Pancreas (tissue), 10 donors: ENCODE measurements around the gene HACE1. TPM values are rescaled to one million over a fixed set of nuclear protein-coding genes. Genes with fewer than 3 reads are reported as not detected.

Source experiments
- ATAC-seq, 4 donors: fragments of 200-7000 bp; cut with Tn5 transposase; one replicate each; pipeline versions ENCODE4 v1.8.0 to v1.9.1; 2020; ENCODE audit warnings: mild to moderate bottlenecking in 4 of 4, moderate library complexity in 4 of 4
- DNase-seq, 6 donors: peaks; one replicate each; pipeline ENCODE4 v3.0.0-alpha.2; 2020
- FAIRE-seq: peaks from 2 replicates; lab custom pipeline; 2012; peaks lifted over from hg19 to GRCh38; lab: Jason Lieb, UNC
- H3K27ac ChIP-seq, 4 donors: fragments of 200-600 bp; sonication (generic); 1 replicate in 3 of 4; 2 replicates in 1 of 4; pipeline versions ENCODE4 v1.5.0 to v1.8.0; 2020
- H3K27me3 ChIP-seq, 4 donors: fragments of 200-600 bp; one replicate each; pipeline ENCODE4 v1.8.0; 2021
- H3K36me3 ChIP-seq, 3 donors: fragments of 200-600 bp; sonication (generic) in 1 of 3; one replicate each; pipeline versions ENCODE4 v1.5.0 to v1.8.0; 2020 to 2021
- H3K4me1 ChIP-seq, 3 donors: fragments of 200-600 bp; one replicate each; pipeline ENCODE4 v1.8.0; 2021
- H3K4me3 ChIP-seq, 4 donors: fragments of 200-600 bp; sonication (generic) in 2 of 4; one replicate each; pipeline versions ENCODE4 v1.5.0 to v1.8.0; 2020 to 2021
- H3K9me3 ChIP-seq, 4 donors: fragments of 200-600 bp; one replicate each; pipeline ENCODE4 v1.8.0; 2021
- CTCF ChIP-seq, 4 donors: fragments of 200-600 bp; sonication (generic) in 3 of 4; IDR thresholded peaks; one replicate each; pipeline versions ENCODE4 v1.5.0 to v1.8.0; 2021; ENCODE audit warnings: antibody characterized with exemption in 4 of 4
- WGBS, 2 donors: extraction: QIAGEN DNeasy Blood & Tissue Kit; methylation state at CpG; one replicate each; pipeline ENCODE4 v1.1.7; 2013; 5-methylcytosine and 5-hydroxymethylcytosine counted together
- intact Hi-C, 3 donors: fragments of 100-400 bp; cut with DNase I; formaldehyde crosslinking; loops; one replicate each; pipeline versions ENCODE4 v1.11.1 to v1.14.2; 2022
- polyA plus RNA-seq, 2 donors: library from polyadenylated mRNA; stranded (reverse); fragments of 200-250 nt; gene quantifications; one replicate each; pipeline ENCODE4 v1.2.3, GENCODE V29; 2013
- total RNA-seq, 6 donors: library from RNA; stranded (reverse); fragmentation: NEBNext Ultra II Directional in 4 of 6; extraction: Animal tissue kit (Norgen Biotek cat#: 25700) in 4 of 6; gene quantifications; one replicate each; pipeline versions ENCODE4 v1.2.1 to v1.2.4, GENCODE V29; 2021 to 2023
- donor health status: healthy with polysubstance abuse.
- donor health status: DM: no; HTN: no; CAD: no; lungs with moderate emphysema.
- donor health status: DM: no; HTN: no; CAD: no.
- donor health status: control.
- donor health status: control.
- donor health status: Bipolar disorder and iron deficiency.
- donor health status: DM: yes; HTN: yes; CAD: no.
- donor health status: DM: no; HTN: no; CAD: no.
- donor health status: DM: no; HTN: no; CAD: no.
- donor health status: DM: yes; HTN: yes; CAD: no.

Gene HACE1
- total and polyA plus RNA-seq, 8 donors, result 2.8 to 8.5 (median 4.1) TPM

DNA sequence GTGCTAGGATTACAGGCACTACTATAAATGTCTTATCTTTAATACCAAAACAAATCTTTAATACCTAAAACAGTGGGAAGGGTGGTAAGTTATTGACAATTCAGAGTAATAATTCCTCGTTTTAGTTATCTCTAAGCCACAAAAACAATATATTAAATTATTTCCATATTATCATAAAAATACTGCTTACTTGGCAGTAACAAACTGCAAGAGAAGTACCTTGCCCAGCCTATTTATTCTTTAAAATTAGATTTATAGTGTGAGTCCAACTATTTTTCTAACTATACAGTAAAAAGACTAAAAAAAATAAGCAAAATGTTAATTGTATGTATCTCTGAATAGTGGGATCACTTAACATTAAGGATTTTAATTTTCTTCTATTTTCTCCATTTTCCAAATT lies 123.2 kb downstream of the HACE1 start:
- ATAC-seq (no peak), DNase-seq (no peak), FAIRE-seq (no peak)
- H3K9me3 ChIP-seq, result no peaks in the 10 kb centered on the region
- no peak overlapping the region for H3K4me3 ChIP-seq
- WGBS, 2 donors, result 81 to 88% methylated on average over 1 of the region's 1 CpG
- H3K4me1 ChIP-seq, result no peaks in the 10 kb centered on the region
- intact Hi-C loops, result no loop called here
- no peak overlapping the region for H3K27ac ChIP-seq
- no peak for TF ChIP-seq CTCF (IDR thresholded peaks at IDR 0.05)
- H3K27me3 ChIP-seq, result no peaks in the 10 kb centered on the region
- no peaks in the 10 kb centered on the region for H3K36me3 ChIP-seq

GRCh38 chr6:104730450-104730849 lies 129.3 kb downstream of the HACE1 start:
- FAIRE-seq (no peak), DNase-seq (no peak), ATAC-seq (no peak)
- H3K4me1 ChIP-seq, result no peaks in the 10 kb centered on the region
- H3K27me3 ChIP-seq, result no peaks in the 10 kb centered on the region
- no peaks in the 10 kb centered on the region for H3K36me3 ChIP-seq
- WGBS, 2 donors, result 83 to 89% methylated on average over 2 of the region's 2 CpGs
- H3K4me3 ChIP-seq, result no peak overlapping the region
- no peaks in the 10 kb centered on the region for H3K9me3 ChIP-seq
- no peak for TF ChIP-seq CTCF (IDR thresholded peaks at IDR 0.05)
- no peak overlapping the region for H3K27ac ChIP-seq
- intact Hi-C loops, result no loop called here

DNA sequence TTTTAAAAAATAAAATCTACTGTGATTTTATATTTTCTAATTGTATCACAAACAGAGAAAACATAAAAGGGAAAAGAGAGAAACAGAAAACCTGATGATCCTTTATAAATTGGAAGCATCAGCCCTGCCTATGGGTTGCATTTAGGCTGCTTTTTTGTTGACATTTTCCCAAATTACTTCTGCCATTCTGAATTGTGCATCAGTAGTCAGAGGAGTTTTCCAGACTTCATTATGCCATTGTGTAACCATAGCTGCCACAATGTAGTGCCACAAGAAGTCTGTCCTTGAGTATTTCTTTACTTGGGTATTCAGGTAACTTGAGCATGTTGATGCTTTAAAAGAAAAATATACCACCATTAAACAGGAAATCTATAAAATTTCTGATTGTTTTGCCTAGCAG lies 130.3 kb downstream of the HACE1 start:
- H3K4me1 ChIP-seq, result no peaks in the 10 kb centered on the region
- no peak for ATAC-seq
- FAIRE-seq, result no peak
- no peaks in the 10 kb centered on the region for H3K36me3 ChIP-seq
- intact Hi-C loops, result no loop called here
- no peaks in the 10 kb centered on the region for H3K9me3 ChIP-seq
- H3K27ac ChIP-seq, result no peak overlapping the region
- no peak for TF ChIP-seq CTCF (IDR thresholded peaks at IDR 0.05)
- no peaks in the 10 kb centered on the region for H3K27me3 ChIP-seq
- no peak for DNase-seq
- no peak overlapping the region for H3K4me3 ChIP-seq

DNA sequence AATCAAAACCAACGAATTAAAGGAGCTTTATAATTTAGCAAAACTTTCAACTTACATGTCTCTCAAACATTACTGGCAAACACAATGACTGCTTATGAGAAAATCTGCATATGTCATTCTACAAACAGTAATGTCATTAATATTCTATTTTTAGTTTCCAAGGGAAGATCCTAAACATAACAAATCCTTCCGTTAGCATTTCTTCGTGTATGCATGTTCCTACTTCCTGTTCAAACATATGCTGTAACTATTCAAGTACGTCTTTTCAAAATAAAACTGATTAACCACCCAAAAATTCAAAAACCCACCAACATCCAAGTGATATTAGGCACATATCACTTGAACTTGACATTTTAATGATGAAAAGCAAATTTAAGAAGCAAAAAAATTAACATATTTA lies 131.3 kb downstream of the HACE1 start:
- Histone ChIP-seq H3K27ac (no peak overlapping the region), H3K27me3 (no peaks in the 10 kb centered on the region), H3K36me3 (no peaks in the 10 kb centered on the region), H3K9me3 (no peaks in the 10 kb centered on the region), H3K4me1 (no peaks in the 10 kb centered on the region), H3K4me3 (no peak overlapping the region)
- intact Hi-C loops, result no loop called here
- no peak for ATAC-seq
- no peak for DNase-seq
- TF ChIP-seq CTCF (IDR thresholded peaks at IDR 0.05), result no peak
- no peak for FAIRE-seq
- 44 to 67% methylated on average over 4 of the region's 4 CpGs for WGBS, 2 donors

GRCh38 chr6:104718672-104719071 lies 141.0 kb downstream of the HACE1 start:
- no peak for FAIRE-seq
- Histone ChIP-seq H3K9me3 (no peaks in the 10 kb centered on the region), H3K36me3 (no peaks in the 10 kb centered on the region), H3K27me3 (no peaks in the 10 kb centered on the region), H3K27ac (no peak overlapping the region), H3K4me3 (no peak overlapping the region), H3K4me1 (no peaks in the 10 kb centered on the region)
- intact Hi-C loops, result no loop called here
- no peak for ATAC-seq
- WGBS, 2 donors, result 91 to 98% methylated on average over 1 of the region's 1 CpG
- DNase-seq, result no peak
- TF ChIP-seq CTCF (IDR thresholded peaks at IDR 0.05), result no peak
